HepG2 (cell line): ENCODE data around the gene PPBP. TPM values are rescaled to one million over a fixed set of nuclear protein-coding genes. Genes with fewer than 3 reads are reported as not detected.

Experiments used
- RBAK ChIP-seq: sonication (generic); formaldehyde crosslinking; IDR thresholded peaks from 2 replicates; pipeline ENCODE4 v1.5.1; 2020; ENCODE audit warnings: mild to moderate bottlenecking, missing genetic modification reagents
- ZNF142 ChIP-seq: sonication (generic); formaldehyde crosslinking; IDR thresholded peaks from 2 replicates; pipeline ENCODE4 v1.4.0; 2020; ENCODE audit warnings: missing genetic modification reagents
- ZNF737 ChIP-seq: sonication (generic); formaldehyde crosslinking; IDR thresholded peaks from 2 replicates; pipeline ENCODE4 v1.5.0; 2020; ENCODE audit warnings: missing genetic modification reagents, mild to moderate bottlenecking, borderline replicate concordance
- polyA plus RNA-seq, 8 experiments: library from polyadenylated mRNA; depleted of rRNA in 3 of 8; stranded (reverse) in 7 of 8; unstranded in 1 of 8; fragments of >200 nt; fragmentation: Illumina TruSeq in 4 of 8; extraction: Trizol in 4 of 8; gene quantifications; 2 replicates each; pipeline versions ENCODE4 v1.2.1 to v1.2.3, GENCODE V29; 2011 to 2016; ENCODE audit warnings: low read depth in 4 of 8, missing spikeins in 1 of 8, mixed read lengths in 1 of 8; ENCODE audit not compliant: insufficient read depth in 1 of 8
- total RNA-seq, 5 experiments: library from RNA; depleted of rRNA; stranded (reverse); fragments of >200 nt; fragmentation: Illumina TruSeq; extraction: Trizol; gene quantifications; 2 replicates each; pipeline ENCODE4 v1.2.3, GENCODE V29; 2016; ENCODE audit warnings: low read depth in 1 of 5
- TF ChIP-seq, protein P1 (sequence below): sonication (generic); formaldehyde crosslinking; IDR thresholded peaks from 2 replicates; pipeline ENCODE4 v1.4.0; 2020; ENCODE audit warnings: missing genetic modification reagents, borderline replicate concordance

PPBP gene
- total and polyA plus RNA-seq, 2 of the 13 experiments (the other 11 are each of a cell fraction or from before 2014, with no cell fraction given): not detected

- TF ChIP-seq ZNF142 (CRISPR knock-in tag) (no peak), RBAK (CRISPR knock-in tag) (no peak), ZNF737 (CRISPR knock-in tag) (no peak)
- TF ChIP-seq, protein P1, sequence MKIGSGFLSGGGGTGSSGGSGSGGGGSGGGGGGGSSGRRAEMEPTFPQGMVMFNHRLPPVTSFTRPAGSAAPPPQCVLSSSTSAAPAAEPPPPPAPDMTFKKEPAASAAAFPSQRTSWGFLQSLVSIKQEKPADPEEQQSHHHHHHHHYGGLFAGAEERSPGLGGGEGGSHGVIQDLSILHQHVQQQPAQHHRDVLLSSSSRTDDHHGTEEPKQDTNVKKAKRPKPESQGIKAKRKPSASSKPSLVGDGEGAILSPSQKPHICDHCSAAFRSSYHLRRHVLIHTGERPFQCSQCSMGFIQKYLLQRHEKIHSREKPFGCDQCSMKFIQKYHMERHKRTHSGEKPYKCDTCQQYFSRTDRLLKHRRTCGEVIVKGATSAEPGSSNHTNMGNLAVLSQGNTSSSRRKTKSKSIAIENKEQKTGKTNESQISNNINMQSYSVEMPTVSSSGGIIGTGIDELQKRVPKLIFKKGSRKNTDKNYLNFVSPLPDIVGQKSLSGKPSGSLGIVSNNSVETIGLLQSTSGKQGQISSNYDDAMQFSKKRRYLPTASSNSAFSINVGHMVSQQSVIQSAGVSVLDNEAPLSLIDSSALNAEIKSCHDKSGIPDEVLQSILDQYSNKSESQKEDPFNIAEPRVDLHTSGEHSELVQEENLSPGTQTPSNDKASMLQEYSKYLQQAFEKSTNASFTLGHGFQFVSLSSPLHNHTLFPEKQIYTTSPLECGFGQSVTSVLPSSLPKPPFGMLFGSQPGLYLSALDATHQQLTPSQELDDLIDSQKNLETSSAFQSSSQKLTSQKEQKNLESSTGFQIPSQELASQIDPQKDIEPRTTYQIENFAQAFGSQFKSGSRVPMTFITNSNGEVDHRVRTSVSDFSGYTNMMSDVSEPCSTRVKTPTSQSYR (CRISPR knock-in tag): no peak
These were observed 42.9 kb downstream of the PPBP start (continued) for GRCh38 chr4:73945140-73945539.
